ENCODE results near the gene NOXRED1.
"Not testable (repeated sequence)": the region's sequence is repeated elsewhere in the genome, so short reads cannot be mapped to it uniquely, and the experiment has no call there.

NOXRED1 gene

GRCh38 chr14:77426396-77426795, 3.1 kb upstream of the NOXRED1 start:
- TF ChIP-seq, protein P1, sequence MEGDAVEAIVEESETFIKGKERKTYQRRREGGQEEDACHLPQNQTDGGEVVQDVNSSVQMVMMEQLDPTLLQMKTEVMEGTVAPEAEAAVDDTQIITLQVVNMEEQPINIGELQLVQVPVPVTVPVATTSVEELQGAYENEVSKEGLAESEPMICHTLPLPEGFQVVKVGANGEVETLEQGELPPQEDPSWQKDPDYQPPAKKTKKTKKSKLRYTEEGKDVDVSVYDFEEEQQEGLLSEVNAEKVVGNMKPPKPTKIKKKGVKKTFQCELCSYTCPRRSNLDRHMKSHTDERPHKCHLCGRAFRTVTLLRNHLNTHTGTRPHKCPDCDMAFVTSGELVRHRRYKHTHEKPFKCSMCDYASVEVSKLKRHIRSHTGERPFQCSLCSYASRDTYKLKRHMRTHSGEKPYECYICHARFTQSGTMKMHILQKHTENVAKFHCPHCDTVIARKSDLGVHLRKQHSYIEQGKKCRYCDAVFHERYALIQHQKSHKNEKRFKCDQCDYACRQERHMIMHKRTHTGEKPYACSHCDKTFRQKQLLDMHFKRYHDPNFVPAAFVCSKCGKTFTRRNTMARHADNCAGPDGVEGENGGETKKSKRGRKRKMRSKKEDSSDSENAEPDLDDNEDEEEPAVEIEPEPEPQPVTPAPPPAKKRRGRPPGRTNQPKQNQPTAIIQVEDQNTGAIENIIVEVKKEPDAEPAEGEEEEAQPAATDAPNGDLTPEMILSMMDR (IDR thresholded peaks at IDR 0.05) = no peak
- peaks cover 79 to 99% (median 96%) of the 10 kb centered on the region in 3 donors for H3K36me3 ChIP-seq

GRCh38 chr14:77424862-77425261, 1.5 kb upstream of the NOXRED1 start:
- Histone ChIP-seq H3K9me3 (peaks cover 0 to 9% (median 5%) of the 10 kb centered on the region in 3 donors), H3K4me3 (no peak overlapping the region), H3K36me3 (peaks cover 71 to 91% (median 86%) of the 10 kb centered on the region in 3 donors), H3K27ac (no peak overlapping the region), H3K27me3 (no peaks in the 10 kb centered on the region), H3K4me1 (no peaks in the 10 kb centered on the region)
- DNase-seq = no peak
- intact Hi-C loops (cut with DNase I; ENCODE audit: low total_unique reads) = no loop called here
- TF ChIP-seq, protein P1 (IDR thresholded peaks at IDR 0.05) = no peak

More at GRCh38 chr14:77426396-77426795, 3.1 kb upstream of the NOXRED1 start:
- intact Hi-C loops (cut with DNase I; ENCODE audit: low total_unique reads) = no loop called here
- H3K27me3 ChIP-seq = no peaks in the 10 kb centered on the region
- DNase-seq = no peak
- H3K4me1 ChIP-seq = no peaks in the 10 kb centered on the region
- no peaks in the 10 kb centered on the region for H3K9me3 ChIP-seq
- no peak overlapping the region for H3K4me3 ChIP-seq
- no peak overlapping the region for H3K27ac ChIP-seq

GRCh38 chr14:77421201-77421600, 2.1 kb downstream of the NOXRED1 start:
- H3K36me3 ChIP-seq = peaks cover 36 to 55% (median 49%) of the 10 kb centered on the region in 3 donors
- intact Hi-C loops (cut with DNase I; ENCODE audit: low total_unique reads) = no loop called here
- TF ChIP-seq, protein P1 (IDR thresholded peaks at IDR 0.05) = no peak
- H3K4me1 ChIP-seq = no peaks in the 10 kb centered on the region
- no peak overlapping the region for H3K27ac ChIP-seq
- no peak overlapping the region for H3K4me3 ChIP-seq
- peaks cover 0 to 15% (median 14%) of the 10 kb centered on the region in 3 donors for H3K9me3 ChIP-seq
- no peaks in the 10 kb centered on the region for H3K27me3 ChIP-seq
- DNase-seq = no peak

- TF ChIP-seq, protein P1 (IDR thresholded peaks at IDR 0.05) = no peak
- Histone ChIP-seq H3K36me3 (peaks cover 0 to 12% (median 6%) of the 10 kb centered on the region in 3 donors), H3K4me1 (no peaks in the 10 kb centered on the region), H3K27me3 (no peaks in the 10 kb centered on the region), H3K9me3 (peaks cover 0 to 15% (median 14%) of the 10 kb centered on the region in 3 donors), H3K27ac (no peak overlapping the region), H3K4me3 (no peak overlapping the region)
- DNase-seq = no peak
- intact Hi-C loops (cut with DNase I; ENCODE audit: low total_unique reads) = no loop called here
These were observed 6.5 kb downstream of the NOXRED1 start for GRCh38 chr14:77416836-77417235.

DNA sequence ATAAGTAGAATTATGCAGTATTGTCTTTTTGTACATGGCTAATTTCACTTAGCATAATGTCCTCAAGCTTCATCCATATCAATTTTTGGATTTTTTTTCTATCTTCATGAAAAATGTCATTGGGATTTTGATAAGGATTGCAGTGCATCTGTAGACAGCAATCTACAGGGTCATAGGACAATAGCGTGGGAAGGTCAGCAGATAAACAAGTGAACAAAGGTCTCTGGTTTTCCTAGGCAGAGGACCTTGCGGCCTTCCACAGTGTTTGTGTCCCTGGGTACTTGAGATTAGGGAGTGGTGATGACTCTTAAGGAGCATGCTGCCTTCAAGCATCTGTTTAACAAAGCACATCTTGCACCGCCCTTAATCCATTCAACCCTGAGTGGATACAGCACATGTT, 7.2 kb downstream of the NOXRED1 start:
- DNase-seq; intact Hi-C loops (cut with DNase I; ENCODE audit: low total_unique reads); H3K4me3 ChIP-seq; H3K36me3 ChIP-seq; H3K4me1 ChIP-seq; H3K27me3 ChIP-seq; H3K27ac ChIP-seq: not testable (repeated sequence)
- peaks cover 0 to 15% (median 14%) of the 10 kb centered on the region in 3 donors for H3K9me3 ChIP-seq

DNA sequence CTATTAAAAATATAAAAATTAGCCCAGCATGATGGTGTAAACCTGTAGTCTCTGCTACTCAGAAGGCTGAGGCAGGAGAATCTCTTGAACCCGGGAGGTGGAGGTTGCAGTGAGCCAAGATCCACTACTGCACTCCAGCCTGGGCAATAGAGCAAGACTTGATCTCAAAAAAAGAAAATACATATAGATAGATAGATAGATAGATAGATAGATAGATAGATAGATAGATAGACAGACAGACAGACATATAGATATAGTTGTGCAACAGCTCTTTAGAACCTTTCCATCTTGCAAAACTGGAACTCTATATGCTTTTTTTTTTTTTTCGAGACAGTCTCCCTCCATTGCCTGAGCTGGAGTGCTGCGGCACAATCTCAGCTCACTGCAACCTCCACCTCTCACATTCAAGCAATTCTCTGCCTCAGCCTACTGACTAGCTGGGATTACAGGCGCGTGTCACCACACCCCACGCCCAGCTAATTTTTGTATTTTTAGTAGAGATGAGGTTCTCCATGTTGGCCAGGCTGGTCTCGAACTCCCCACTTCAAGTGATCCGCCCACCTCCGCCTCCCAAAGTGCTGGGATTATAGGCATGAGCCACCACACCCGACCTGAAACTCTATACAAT, 7.8 kb downstream of the NOXRED1 start:
- H3K9me3 ChIP-seq = peaks cover 0 to 11% (median 8%) of the 10 kb centered on the region in 3 donors
- H3K27me3 ChIP-seq; H3K36me3 ChIP-seq; H3K4me3 ChIP-seq; H3K27ac ChIP-seq; H3K4me1 ChIP-seq; intact Hi-C loops (cut with DNase I; ENCODE audit: low total_unique reads); DNase-seq: not testable (repeated sequence)
